Fibroblast of lung (primary cell): ENCODE data around the gene ATG4B.
"Not testable (repeated sequence)": the region's sequence is repeated elsewhere in the genome, so short reads cannot be mapped to it uniquely, and the experiment has no call there.

Source experiments
- CTCF ChIP-seq, 2 donors: IDR thresholded peaks in 1 of 2; conservative IDR thresholded peaks in 1 of 2; 1 replicate in 1 of 2; 2 replicates in 1 of 2; pipeline ENCODE4 v1.5.1; 2011 to 2012; ENCODE audit warnings: low read length in 2 of 2, control low read depth in 1 of 2, inconsistent platforms in 1 of 2, low read depth in 1 of 2, mild to moderate bottlenecking in 1 of 2
- EZH2 ChIP-seq: IDR thresholded peaks from 2 replicates; pipeline ENCODE4 v1.5.1; 2012; ENCODE audit warnings: low read length, control low read depth, mild to moderate bottlenecking; ENCODE audit errors: missing control alignments

GRCh38 chr2:241590496-241591455, 46.7 kb upstream of the ATG4B start:
- not testable (repeated sequence) for TF ChIP-seq CTCF (conservative IDR thresholded peaks at IDR 0.05 in 1 of 2, IDR thresholded peaks at IDR 0.05 in 1 of 2; ENCODE audit: low read depth in 1 of 2, low read length in 2 of 2); EZH2
